VCaP (cell line): Measurements from ENCODE around the gene ARSB.
A peak's percentile ranks its signal among the peaks of the same experiment; 100 is the strongest.

ENCODE experiments used
- H3K27ac ChIP-seq: fragments of 450-650 bp; 2 replicates; pipeline ENCODE4 v1.5.1; 2017
- TF ChIP-seq, protein P1 (sequence below): fragments of 450-650 bp; conservative IDR thresholded peaks from 2 replicates; pipeline ENCODE4 v1.5.1; 2017; ENCODE audit warnings: mild to moderate bottlenecking, moderate library complexity

The ARSB gene

DNA sequence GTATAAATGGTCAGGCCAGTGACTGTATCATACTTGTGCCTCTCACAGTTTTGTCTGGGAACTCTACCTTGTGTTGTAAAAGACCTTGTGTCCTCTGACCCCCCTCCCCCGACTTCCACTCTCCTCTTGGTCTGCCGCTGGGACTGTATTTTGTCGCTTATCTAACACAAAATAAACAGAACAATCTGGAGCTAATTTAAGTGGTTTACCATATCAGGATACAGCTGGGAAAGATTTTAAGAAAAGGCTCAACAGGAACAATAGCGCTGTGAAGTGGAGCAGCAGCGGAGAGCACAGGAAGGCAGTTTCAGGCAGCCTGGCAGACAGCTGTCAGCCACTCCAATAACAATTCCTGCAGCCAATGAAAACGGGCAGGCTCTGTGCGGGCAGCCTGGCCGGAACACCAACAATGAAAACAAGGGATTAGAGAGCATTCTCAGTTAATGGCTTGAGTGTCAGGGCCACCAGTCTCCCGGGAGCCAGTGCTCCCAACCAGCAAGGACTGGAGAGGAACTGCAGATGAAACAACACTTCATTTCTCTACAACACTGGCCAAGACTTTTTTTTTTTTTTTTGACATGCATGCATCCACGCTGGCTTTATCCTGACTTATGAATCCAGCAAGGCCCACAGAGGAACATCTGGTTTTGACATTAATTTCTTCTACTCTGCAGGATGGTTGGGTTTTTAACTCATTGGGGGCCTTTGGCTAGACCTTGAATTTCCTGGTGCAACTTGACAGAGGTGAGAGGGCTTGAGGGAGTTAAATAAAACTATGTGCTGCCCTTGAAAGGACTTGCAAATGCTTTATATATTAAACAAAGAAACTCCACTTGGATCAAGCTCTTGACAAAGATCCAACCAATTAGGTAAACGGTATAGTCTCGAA, 76.7 kb downstream of the ARSB start:
- no peak overlapping the region for H3K27ac ChIP-seq
- TF ChIP-seq, protein P1, sequence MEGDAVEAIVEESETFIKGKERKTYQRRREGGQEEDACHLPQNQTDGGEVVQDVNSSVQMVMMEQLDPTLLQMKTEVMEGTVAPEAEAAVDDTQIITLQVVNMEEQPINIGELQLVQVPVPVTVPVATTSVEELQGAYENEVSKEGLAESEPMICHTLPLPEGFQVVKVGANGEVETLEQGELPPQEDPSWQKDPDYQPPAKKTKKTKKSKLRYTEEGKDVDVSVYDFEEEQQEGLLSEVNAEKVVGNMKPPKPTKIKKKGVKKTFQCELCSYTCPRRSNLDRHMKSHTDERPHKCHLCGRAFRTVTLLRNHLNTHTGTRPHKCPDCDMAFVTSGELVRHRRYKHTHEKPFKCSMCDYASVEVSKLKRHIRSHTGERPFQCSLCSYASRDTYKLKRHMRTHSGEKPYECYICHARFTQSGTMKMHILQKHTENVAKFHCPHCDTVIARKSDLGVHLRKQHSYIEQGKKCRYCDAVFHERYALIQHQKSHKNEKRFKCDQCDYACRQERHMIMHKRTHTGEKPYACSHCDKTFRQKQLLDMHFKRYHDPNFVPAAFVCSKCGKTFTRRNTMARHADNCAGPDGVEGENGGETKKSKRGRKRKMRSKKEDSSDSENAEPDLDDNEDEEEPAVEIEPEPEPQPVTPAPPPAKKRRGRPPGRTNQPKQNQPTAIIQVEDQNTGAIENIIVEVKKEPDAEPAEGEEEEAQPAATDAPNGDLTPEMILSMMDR = no peak

DNA sequence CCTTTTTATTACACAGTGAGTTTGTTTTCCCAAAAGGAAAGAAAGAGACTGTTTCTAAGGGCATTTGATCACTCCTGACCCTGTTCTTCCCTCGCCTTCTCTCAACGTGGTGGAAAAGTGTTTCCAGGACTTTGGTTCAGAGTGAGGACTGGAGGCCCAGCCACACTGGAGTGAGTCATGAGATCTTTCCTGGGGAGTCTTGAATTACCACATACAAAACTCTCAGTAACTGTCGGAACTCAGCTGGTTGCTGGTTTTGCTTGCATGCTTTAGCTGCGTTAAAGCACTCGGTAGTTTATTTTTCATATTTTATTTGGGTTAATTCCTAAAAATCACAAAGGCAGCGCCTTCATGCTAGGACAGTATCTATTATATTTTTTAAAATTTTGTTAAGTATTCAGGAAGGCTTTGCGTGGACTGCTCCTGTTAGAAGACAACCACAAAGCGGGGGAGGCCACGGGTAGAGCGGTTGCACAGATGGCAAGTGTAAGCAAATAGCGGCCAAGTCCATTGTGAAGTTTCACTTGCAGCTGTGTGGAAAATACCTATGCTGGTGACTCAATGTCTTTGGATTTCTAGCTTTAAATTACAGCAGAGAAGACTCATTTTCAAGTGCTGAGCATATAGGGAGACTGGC, 77.7 kb downstream of the ARSB start:
- TF ChIP-seq, protein P1 = no peak
- no peak overlapping the region for H3K27ac ChIP-seq

DNA sequence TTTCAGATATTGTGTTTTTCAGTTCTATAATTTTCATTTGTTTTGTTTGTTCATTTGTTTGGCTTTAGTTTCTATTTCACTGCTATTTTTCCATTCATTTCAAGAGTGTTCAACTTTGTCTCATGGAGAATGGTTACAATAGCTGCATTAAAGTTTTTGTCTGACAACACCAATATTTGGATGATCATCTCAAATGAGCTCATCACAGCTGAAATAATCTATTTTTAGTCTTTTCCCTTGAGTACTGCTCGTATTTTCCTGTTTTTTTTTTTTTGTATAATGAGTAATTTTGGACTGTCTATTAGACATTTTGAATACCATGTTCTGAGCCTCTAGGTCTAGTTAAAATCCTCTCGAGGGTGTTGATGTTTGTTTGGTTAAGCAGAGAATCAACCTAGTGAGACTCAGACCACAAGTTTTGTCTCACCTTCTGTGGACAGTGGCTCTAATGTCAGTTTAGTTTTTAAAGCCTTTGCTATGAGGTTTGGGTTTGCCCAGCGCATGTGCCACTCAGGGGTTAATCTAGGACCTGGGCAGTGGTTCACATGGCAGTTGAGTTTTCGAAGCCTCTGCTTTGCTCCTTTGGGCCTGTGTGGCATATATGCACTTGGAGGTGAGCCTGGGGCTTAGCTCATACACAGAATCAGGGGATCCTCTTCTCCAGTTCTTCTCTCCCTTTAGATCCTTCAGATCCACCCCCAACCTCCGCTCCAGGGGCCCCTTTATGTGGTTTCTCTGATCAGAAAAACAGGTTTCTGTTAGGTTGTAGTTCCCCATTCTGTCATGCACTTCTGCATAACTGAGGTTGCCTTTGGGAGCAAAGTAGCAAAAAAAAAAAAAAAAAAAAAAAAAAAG, 79.8 kb downstream of the ARSB start:
- TF ChIP-seq, protein P1 = no peak
- H3K27ac ChIP-seq = no peak overlapping the region

DNA sequence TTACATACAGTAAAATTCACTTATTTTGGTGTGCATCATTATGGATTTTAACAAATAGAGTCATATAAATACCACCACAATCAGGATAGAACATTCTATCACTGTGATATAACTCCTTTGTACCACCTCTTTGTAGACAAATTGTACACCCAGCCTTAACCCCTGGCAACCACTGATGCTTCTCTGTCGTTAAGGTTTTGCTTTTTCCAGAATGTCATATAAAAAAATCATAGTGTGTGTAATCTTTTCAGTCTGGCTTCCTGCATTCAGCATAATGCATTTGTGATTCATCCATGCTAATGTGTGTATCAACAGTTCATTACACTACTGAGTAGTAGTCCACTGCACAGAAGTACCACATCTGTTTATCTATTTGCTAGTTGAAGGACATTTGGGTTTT, 81.2 kb downstream of the ARSB start:
- TF ChIP-seq, protein P1 = no peak
- no peak overlapping the region for H3K27ac ChIP-seq

DNA sequence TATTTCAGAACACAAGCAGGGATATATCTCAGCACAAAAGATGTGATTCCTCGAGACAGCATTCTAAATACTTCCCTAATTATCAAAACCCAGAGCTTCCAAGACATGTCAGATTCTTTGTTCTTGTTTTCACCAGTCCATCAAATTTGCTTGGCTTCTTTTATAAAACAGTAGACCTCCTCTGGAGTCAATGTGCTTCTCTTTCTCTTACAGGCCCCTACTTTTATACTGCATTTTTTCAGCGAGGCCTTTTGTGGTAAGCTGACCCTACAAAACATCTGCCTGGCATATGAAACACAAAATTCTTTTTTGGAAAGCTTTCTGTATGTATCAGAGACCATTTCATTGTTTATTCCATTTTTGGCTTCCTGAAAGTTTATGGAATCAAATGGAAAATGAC, 81.8 kb downstream of the ARSB start:
- no peak overlapping the region for H3K27ac ChIP-seq
- TF ChIP-seq, protein P1 = no peak

DNA sequence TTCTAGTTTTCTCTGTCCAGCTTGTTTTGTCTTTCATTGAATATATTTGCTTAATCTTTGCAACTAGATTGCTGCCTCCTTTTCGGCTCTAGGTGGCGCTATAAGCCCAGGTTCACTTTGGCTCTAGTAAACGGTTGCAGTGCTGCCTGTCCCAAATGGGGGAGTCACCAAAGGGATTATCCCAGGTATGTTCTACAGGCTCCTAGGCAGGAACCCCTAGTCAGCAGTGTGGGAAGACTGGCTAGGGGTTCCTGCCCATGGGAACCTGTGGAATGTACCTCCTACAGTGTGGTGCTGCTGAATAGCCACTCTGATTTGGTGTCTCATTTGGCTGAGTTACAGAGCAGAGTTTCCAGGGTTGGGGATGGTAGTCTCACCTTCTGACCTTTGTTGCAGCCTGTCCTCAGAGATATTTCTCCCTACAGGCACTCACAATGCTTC, 85.2 kb downstream of the ARSB start:
- TF ChIP-seq, protein P1 = peak; percentile 44
- no peak overlapping the region for H3K27ac ChIP-seq

DNA sequence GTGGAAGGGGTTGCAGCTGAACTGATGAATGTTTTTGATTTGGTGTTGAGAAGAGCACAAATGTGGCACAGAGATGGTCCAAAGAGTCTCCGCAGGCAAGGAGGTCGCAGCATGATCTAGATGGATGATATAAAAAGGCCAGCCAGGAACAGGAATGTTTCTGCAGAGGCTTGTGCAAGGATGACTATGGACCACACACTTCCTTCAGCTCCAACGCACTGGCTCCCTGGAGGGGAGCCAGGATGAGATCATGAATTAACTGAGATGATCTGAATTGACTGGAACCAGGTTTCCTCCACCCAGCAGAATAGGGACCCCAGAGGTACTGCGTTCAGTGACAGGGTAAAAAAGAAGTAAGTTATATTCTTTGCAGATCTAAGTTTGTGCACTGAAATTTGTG, 89.0 kb downstream of the ARSB start:
- TF ChIP-seq, protein P1 = no peak

More for the DNA sequence above, 89.0 kb downstream of the ARSB start:
- H3K27ac ChIP-seq = no peak overlapping the region
